GM19467 (cell line): ENCODE measurements around the gene KRTAP4-3.
"Not testable (repeated sequence)": the region's sequence is repeated elsewhere in the genome, so short reads cannot be mapped to it uniquely, and the experiment has no call there.

Experiments
- ATAC-seq: cut with Tn5 transposase; IDR thresholded peaks from one replicate; pipeline ENCODE4 v1.9.1; 2021; ENCODE audit warnings: mild to moderate bottlenecking, moderate library complexity; ENCODE audit not compliant: unreplicated experiment

The KRTAP4-3 gene

GRCh38 chr17:41119696-41120690, 48.0 kb downstream of the KRTAP4-3 start:
- not testable (repeated sequence) for ATAC-seq

GRCh38 chr17:41118721-41119120, 49.3 kb downstream of the KRTAP4-3 start:
- ATAC-seq, result no peak

- ATAC-seq, result not testable (repeated sequence)
These were observed 50.1 kb downstream of the KRTAP4-3 start, which contains the start of gene KRTAP4-11 for GRCh38 chr17:41117846-41118386. KRTAP4-11 (minus strand) TSS chr17:41118373; CDS start chr17:41118315, 58 bp downstream.
